ENCODE results near the gene NCOA1.
"Not testable (repeated sequence)": the region's sequence is repeated elsewhere in the genome, so short reads cannot be mapped to it uniquely, and the experiment has no call there.

NCOA1 gene

GRCh38 chr2:24568551-24568950 lies 77.5 kb downstream of the NCOA1 start:
- DNase-seq (ENCODE audit: extremely low read depth, low read depth), result no peak
- TF ChIP-seq CTCF (IDR thresholded peaks at IDR 0.05; ENCODE audit: low read depth, low read length, missing control alignments), result no peak
- H3K4me3 ChIP-seq (replicated peaks; ENCODE audit: low read depth, low read length), result no peak overlapping the region

DNA sequence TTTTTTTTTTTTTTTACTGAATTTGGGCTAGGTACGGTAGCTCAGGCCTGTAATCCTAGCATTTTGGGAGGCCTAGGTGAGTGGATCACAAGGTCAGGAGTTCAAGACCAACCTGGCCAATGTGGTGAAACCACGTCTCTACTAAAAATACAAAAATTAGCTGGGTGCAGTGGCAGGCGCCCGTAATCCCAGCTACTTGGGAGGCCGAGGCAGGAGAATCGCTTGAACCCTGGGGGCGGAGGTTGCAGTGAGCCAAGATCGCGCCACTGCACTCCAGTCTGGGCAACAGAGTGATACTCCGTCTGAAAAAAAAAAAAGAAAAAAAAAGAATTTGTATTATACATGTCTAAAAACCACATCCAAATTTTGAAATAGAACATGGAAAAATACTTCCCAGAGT lies 78.5 kb downstream of the NCOA1 start:
- not testable (repeated sequence) for H3K4me3 ChIP-seq (replicated peaks; ENCODE audit: low read depth, low read length); DNase-seq (ENCODE audit: extremely low read depth, low read depth)

GRCh38 chr2:24570225-24570624 lies 79.2 kb downstream of the NCOA1 start:
- no peak for TF ChIP-seq CTCF (IDR thresholded peaks at IDR 0.05; ENCODE audit: low read depth, low read length, missing control alignments)
- DNase-seq (ENCODE audit: extremely low read depth, low read depth), result no peak
- no peak overlapping the region for H3K4me3 ChIP-seq (replicated peaks; ENCODE audit: low read depth, low read length)

GRCh38 chr2:24571828-24572442 lies 80.9 kb downstream of the NCOA1 start:
- H3K4me3 ChIP-seq (replicated peaks; ENCODE audit: low read depth, low read length), result no peak overlapping the region
- DNase-seq (ENCODE audit: extremely low read depth, low read depth), result no peak
- no peak for TF ChIP-seq CTCF (IDR thresholded peaks at IDR 0.05; ENCODE audit: low read depth, low read length, missing control alignments)

GRCh38 chr2:24576146-24576545 lies 85.1 kb downstream of the NCOA1 start:
- DNase-seq (ENCODE audit: extremely low read depth, low read depth), result no peak
- no peak overlapping the region for H3K4me3 ChIP-seq (replicated peaks; ENCODE audit: low read depth, low read length)
- no peak for TF ChIP-seq CTCF (IDR thresholded peaks at IDR 0.05; ENCODE audit: low read depth, low read length, missing control alignments)

DNA sequence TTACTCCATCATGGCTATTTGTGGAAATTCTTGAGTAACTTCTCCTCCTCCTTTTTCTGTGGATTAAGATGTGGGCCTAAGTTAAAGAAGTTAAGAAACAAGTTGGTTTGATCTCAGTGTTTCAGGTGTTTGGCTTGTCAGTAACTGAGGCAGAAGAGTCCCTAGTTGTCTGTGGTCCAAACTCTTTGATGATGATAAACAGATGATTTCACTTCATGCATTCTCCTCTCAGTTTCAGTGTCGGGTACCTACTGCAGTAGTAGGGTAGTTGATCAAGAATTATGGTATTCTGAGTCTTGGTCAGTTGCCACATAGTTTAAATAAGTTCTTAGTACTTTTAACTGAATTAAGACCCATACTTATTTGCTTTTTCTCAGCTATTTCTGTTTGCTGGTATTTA lies 85.6 kb downstream of the NCOA1 start:
- H3K4me3 ChIP-seq (replicated peaks; ENCODE audit: low read depth, low read length), result no peak overlapping the region
- TF ChIP-seq CTCF (IDR thresholded peaks at IDR 0.05; ENCODE audit: low read depth, low read length, missing control alignments), result no peak

GRCh38 chr2:24577481-24577880 lies 86.4 kb downstream of the NCOA1 start:
- no peak for DNase-seq (ENCODE audit: extremely low read depth, low read depth)
- H3K4me3 ChIP-seq (replicated peaks; ENCODE audit: low read depth, low read length), result no peak overlapping the region
- TF ChIP-seq CTCF (IDR thresholded peaks at IDR 0.05; ENCODE audit: low read depth, low read length, missing control alignments), result no peak

More for the DNA sequence above, 85.6 kb downstream of the NCOA1 start:
- no peak for DNase-seq (ENCODE audit: extremely low read depth, low read depth)
